CD14-positive monocyte (primary cell): ENCODE results near the gene GRIK5. TPM values are rescaled to one million over a fixed set of nuclear protein-coding genes. Genes with fewer than 3 reads are reported as not detected.
A peak's percentile ranks its signal among the peaks of the same experiment; 100 is the strongest.

Source experiments
- DNase-seq, 3 donors: peaks; one replicate each; pipeline ENCODE4 v3.0.0-alpha.2; 2011 to 2022
- H2AFZ ChIP-seq: 2 replicates; pipeline ENCODE4 v1.6.0; 2012; ENCODE audit warnings: mild to moderate bottlenecking, low read depth, low read length, inconsistent platforms; ENCODE audit not compliant: insufficient read depth, poor library complexity, severe bottlenecking
- H3K27ac ChIP-seq, 2 donors: 1 replicate in 1 of 2; 2 replicates in 1 of 2; pipeline ENCODE4 v1.5.1; 2012 to 2013; ENCODE audit warnings: low read length in 2 of 2, control low read depth in 1 of 2, inconsistent platforms in 1 of 2, low read depth in 1 of 2, mild to moderate bottlenecking in 1 of 2
- H3K27me3 ChIP-seq, 2 donors: one replicate each; pipeline versions ENCODE4 v1.6.0 to v1.6.1; 2011 to 2013; ENCODE audit warnings: low read length in 2 of 2; ENCODE audit not compliant: control insufficient read depth in 2 of 2, insufficient read depth in 2 of 2
- H3K36me3 ChIP-seq, 2 donors: replicated peaks in 1 of 2; 1 replicate in 1 of 2; 2 replicates in 1 of 2; pipeline versions ENCODE4 v1.5.1 to v1.6.1; 2012 to 2013; ENCODE audit warnings: low read length in 2 of 2, control low read depth in 1 of 2, inconsistent platforms in 1 of 2, mild to moderate bottlenecking in 1 of 2; ENCODE audit not compliant: insufficient read depth in 2 of 2, control insufficient read depth in 1 of 2
- H3K4me1 ChIP-seq, 2 donors: 1 replicate in 1 of 2; 2 replicates in 1 of 2; pipeline versions ENCODE4 v1.5.1 to v1.6.1; 2012 to 2013; ENCODE audit warnings: low read length in 2 of 2, control low read depth in 1 of 2, inconsistent platforms in 1 of 2, mild to moderate bottlenecking in 1 of 2, moderate library complexity in 1 of 2; ENCODE audit not compliant: insufficient read depth in 2 of 2, control insufficient read depth in 1 of 2
- H3K4me2 ChIP-seq: replicated peaks from 2 replicates; pipeline ENCODE3; 2012; ENCODE audit warnings: low read length, moderate library complexity, mild to moderate bottlenecking; ENCODE audit not compliant: poor library complexity, severe bottlenecking; ENCODE audit errors: extremely low read depth
- H3K4me3 ChIP-seq, 3 experiments: fragments of 200-600 bp in 1 of 3; sonication (generic) in 1 of 3; replicated peaks in 1 of 3; 1 replicate in 2 of 3; 2 replicates in 1 of 3; pipeline ENCODE4 v1.5.1; 2011 to 2013; ENCODE audit warnings: low read length in 3 of 3, mild to moderate bottlenecking in 3 of 3, control low read depth in 2 of 3, low read depth in 2 of 3, inconsistent platforms in 1 of 3, moderate library complexity in 1 of 3
- H3K79me2 ChIP-seq: 2 replicates; pipeline ENCODE4 v1.6.0; 2012; ENCODE audit warnings: mild to moderate bottlenecking, control low read depth, inconsistent platforms, low read length, moderate library complexity; ENCODE audit not compliant: insufficient read depth
- H3K9ac ChIP-seq: 2 replicates; pipeline ENCODE4 v1.6.0; 2017; ENCODE audit warnings: low read length, mild to moderate bottlenecking; ENCODE audit not compliant: insufficient read depth, poor library complexity, severe bottlenecking
- H3K9me3 ChIP-seq, 2 donors: replicated peaks in 1 of 2; 1 replicate in 1 of 2; 2 replicates in 1 of 2; pipeline versions ENCODE4 v1.5.1 to v1.6.1; 2012 to 2013; ENCODE audit warnings: low read length in 2 of 2, control low read depth in 1 of 2; ENCODE audit not compliant: control insufficient read depth in 1 of 2, insufficient read depth in 1 of 2
- H4K20me1 ChIP-seq: 2 replicates; pipeline ENCODE4 v1.6.0; 2012; ENCODE audit warnings: mild to moderate bottlenecking, low read length, control low read depth, moderate library complexity; ENCODE audit not compliant: insufficient read depth
- H3K27ac Mint-ChIP-seq, 7 donors: one replicate each; pipeline ENCODE4 v1.8.0; 2020; ENCODE audit warnings: mild to moderate bottlenecking in 7 of 7, mixed read lengths in 7 of 7, moderate library complexity in 6 of 7, inconsistent platforms in 2 of 7
- H3K27me3 Mint-ChIP-seq, 3 donors: one replicate each; pipeline ENCODE4 v1.8.0; 2021 to 2022; ENCODE audit warnings: low read depth in 3 of 3, mild to moderate bottlenecking in 3 of 3, mixed read lengths in 3 of 3, moderate library complexity in 3 of 3, inconsistent platforms in 1 of 3
- H3K36me3 Mint-ChIP-seq, 2 donors: one replicate each; pipeline ENCODE4 v1.8.0; 2020; ENCODE audit warnings: mixed read lengths in 2 of 2, inconsistent platforms in 1 of 2, mild to moderate bottlenecking in 1 of 2
- H3K4me1 Mint-ChIP-seq: one replicate; pipeline ENCODE4 v1.8.0; 2020; ENCODE audit warnings: mild to moderate bottlenecking, mixed read lengths
- H3K4me3 Mint-ChIP-seq, 2 donors: one replicate each; pipeline ENCODE4 v1.8.0; 2020; ENCODE audit warnings: mild to moderate bottlenecking in 2 of 2, mixed read lengths in 2 of 2, moderate library complexity in 1 of 2
- H3K9me3 Mint-ChIP-seq, 7 donors: one replicate each; pipeline ENCODE4 v1.8.0; 2020 to 2022; ENCODE audit warnings: mixed read lengths in 7 of 7, mild to moderate bottlenecking in 6 of 7, moderate library complexity in 6 of 7, inconsistent platforms in 2 of 7
- WGBS: methylation state at CpG from one replicate; pipeline ENCODE4 v1.1.5; 2013; ENCODE audit warnings: missing lambda C conversion rate; ENCODE audit not compliant: insufficient coverage; 5-methylcytosine and 5-hydroxymethylcytosine counted together
- intact Hi-C, 2 donors: fragments of 100-400 bp; cut with micrococcal nuclease; formaldehyde crosslinking; loops; one replicate each; pipeline versions ENCODE4 v1.15.0 to v1.15.1; 2023
- polyA plus RNA-seq, 3 donors: library from polyadenylated mRNA; depleted of rRNA in 1 of 3; unstranded in 2 of 3; stranded (reverse) in 1 of 3; fragments of 300-500 nt in 2 of 3; fragments of >200 nt in 1 of 3; fragmentation: Illumina TruSeq in 2 of 3; gene quantifications; 1 replicate in 2 of 3; 2 replicates in 1 of 3; pipeline ENCODE4 v1.2.3, GENCODE V29; 2012 to 2021
- TF ChIP-seq, protein P1 (sequence below): fragments of 200-600 bp; IDR thresholded peaks from one replicate; pipeline ENCODE4 v1.8.0; 2022; ENCODE audit warnings: antibody characterized with exemption, mild to moderate bottlenecking

GRIK5 gene
- polyA plus RNA-seq, 3 donors: 0.12 to 0.28 TPM; not detected in 1

- H3K36me3 ChIP-seq: no peaks in the 10 kb centered on the region
- WGBS: 7% methylated on average over 46 of the region's 64 CpGs
- H3K27ac ChIP-seq: no peak overlapping the region
- TF ChIP-seq, protein P1, sequence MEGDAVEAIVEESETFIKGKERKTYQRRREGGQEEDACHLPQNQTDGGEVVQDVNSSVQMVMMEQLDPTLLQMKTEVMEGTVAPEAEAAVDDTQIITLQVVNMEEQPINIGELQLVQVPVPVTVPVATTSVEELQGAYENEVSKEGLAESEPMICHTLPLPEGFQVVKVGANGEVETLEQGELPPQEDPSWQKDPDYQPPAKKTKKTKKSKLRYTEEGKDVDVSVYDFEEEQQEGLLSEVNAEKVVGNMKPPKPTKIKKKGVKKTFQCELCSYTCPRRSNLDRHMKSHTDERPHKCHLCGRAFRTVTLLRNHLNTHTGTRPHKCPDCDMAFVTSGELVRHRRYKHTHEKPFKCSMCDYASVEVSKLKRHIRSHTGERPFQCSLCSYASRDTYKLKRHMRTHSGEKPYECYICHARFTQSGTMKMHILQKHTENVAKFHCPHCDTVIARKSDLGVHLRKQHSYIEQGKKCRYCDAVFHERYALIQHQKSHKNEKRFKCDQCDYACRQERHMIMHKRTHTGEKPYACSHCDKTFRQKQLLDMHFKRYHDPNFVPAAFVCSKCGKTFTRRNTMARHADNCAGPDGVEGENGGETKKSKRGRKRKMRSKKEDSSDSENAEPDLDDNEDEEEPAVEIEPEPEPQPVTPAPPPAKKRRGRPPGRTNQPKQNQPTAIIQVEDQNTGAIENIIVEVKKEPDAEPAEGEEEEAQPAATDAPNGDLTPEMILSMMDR: peak; percentile 59
- intact Hi-C loops: no loop called here
- DNase-seq: peak in 2 of 3 donors; percentile 1 to 21
- H3K4me3 ChIP-seq: no peak overlapping the region
- H3K9me3 ChIP-seq: peaks cover 0 to 12% of the 10 kb centered on the region in 2 donors
- no peak overlapping the region for H2AFZ ChIP-seq
- Mint-ChIP-seq H3K4me1 (peaks cover 12% of the 10 kb centered on the region), H3K36me3 (peaks cover 0 to 9% of the 10 kb centered on the region in 2 donors), H3K27ac (no peak overlapping the region), H3K27me3 (peaks cover 65 to 76% (median 69%) of the 10 kb centered on the region in 3 donors), H3K4me3 (peak overlapping the region in 1 of 2 donors; percentile 81), H3K9me3 (peaks cover 0 to 11% (median 3%) of the 10 kb centered on the region in 7 donors)
- H3K4me1 ChIP-seq: peaks cover 8 to 19% of the 10 kb centered on the region in 2 donors
- H4K20me1 ChIP-seq: no peaks in the 10 kb centered on the region
- peaks cover 31 to 66% of the 10 kb centered on the region in 2 donors for H3K27me3 ChIP-seq
- H3K4me2 ChIP-seq: peak overlapping the region; percentile 21
- no peaks in the 10 kb centered on the region for H3K79me2 ChIP-seq
- no peak overlapping the region for H3K9ac ChIP-seq
Measured at GRCh38 chr19:41998246-41999020, 71.6 kb downstream of the GRIK5 start.

GRCh38 chr19:41997851-41998229, 72.2 kb downstream of the GRIK5 start:
- intact Hi-C loops: no loop called here
- TF ChIP-seq, protein P1: no peak
- Mint-ChIP-seq H3K36me3 (peaks cover 0 to 9% of the 10 kb centered on the region in 2 donors), H3K27ac (peak overlapping the region in 1 of 7 donors; percentile 32), H3K27me3 (peaks cover 69 to 78% (median 72%) of the 10 kb centered on the region in 3 donors), H3K4me3 (peak overlapping the region in 1 of 2 donors; percentile 81), H3K9me3 (peaks cover 0 to 14% (median 3%) of the 10 kb centered on the region in 7 donors), H3K4me1 (peaks cover 15% of the 10 kb centered on the region)
- DNase-seq: peak in 1 of 3 donors; percentile 20
- Histone ChIP-seq H3K79me2 (no peaks in the 10 kb centered on the region), H4K20me1 (no peaks in the 10 kb centered on the region), H3K4me1 (peaks cover 9 to 22% of the 10 kb centered on the region in 2 donors), H3K36me3 (no peaks in the 10 kb centered on the region), H3K27me3 (peaks cover 33 to 70% of the 10 kb centered on the region in 2 donors), H3K4me2 (no peak overlapping the region), H3K9ac (no peak overlapping the region), H3K27ac (no peak overlapping the region), H2AFZ (no peak overlapping the region), H3K9me3 (peaks cover 0 to 12% of the 10 kb centered on the region in 2 donors), H3K4me3 (no peak overlapping the region)
- WGBS: 1% methylated on average over 8 of the region's 14 CpGs
